Vagina (tissue), 2 donors: ENCODE results near the gene LSM3. TPM values are rescaled to one million over a fixed set of nuclear protein-coding genes. Genes with fewer than 3 reads are reported as not detected.

Source experiments
- DNase-seq, 2 donors: peaks; one replicate each; pipeline ENCODE4 v3.0.0-alpha.2; 2017; ENCODE audit errors: extremely low spot score in 2 of 2
- H3K27ac ChIP-seq: fragments of 200-600 bp; sonication (generic); one replicate; pipeline ENCODE4 v1.5.1; 2019
- H3K27me3 ChIP-seq: fragments of 200-600 bp; sonication (generic); one replicate; pipeline ENCODE4 v1.5.1; 2019
- H3K36me3 ChIP-seq, 2 donors: fragments of 200-600 bp; sonication (generic); one replicate each; pipeline ENCODE4 v1.5.1; 2017 to 2019
- H3K4me1 ChIP-seq: fragments of 200-600 bp; sonication (generic); one replicate; pipeline ENCODE4 v1.5.1; 2019
- H3K4me3 ChIP-seq, 2 donors: fragments of 200-600 bp; sonication (generic); 1 replicate in 1 of 2; 2 replicates in 1 of 2; pipeline ENCODE4 v1.5.1; 2016 to 2019
- H3K9me3 ChIP-seq: fragments of 200-600 bp; sonication (generic); one replicate; pipeline ENCODE4 v1.5.1; 2019
- CTCF ChIP-seq, 3 experiments: fragments of 450-650 bp in 2 of 3; fragments of 200-600 bp in 1 of 3; sonication (generic) in 1 of 3; IDR thresholded peaks; one replicate each; pipeline ENCODE4 v1.5.1; 2017 to 2019; ENCODE audit warnings: antibody characterized with exemption in 3 of 3, mild to moderate bottlenecking in 2 of 3, moderate library complexity in 2 of 3
- POLR2A ChIP-seq, 2 donors: fragments of 450-650 bp; IDR thresholded peaks; one replicate each; pipeline ENCODE4 v1.6.1; 2017; ENCODE audit warnings: antibody characterized with exemption in 2 of 2, mild to moderate bottlenecking in 2 of 2, moderate library complexity in 2 of 2
- POLR2AphosphoS5 ChIP-seq, 2 donors: sonication (generic); formaldehyde crosslinking; IDR thresholded peaks; one replicate each; pipeline ENCODE4 v1.9.0; 2017; ENCODE audit warnings: antibody characterized with exemption in 2 of 2, mild to moderate bottlenecking in 2 of 2, low read depth in 1 of 2; ENCODE audit not compliant: insufficient read depth in 1 of 2
- intact Hi-C: fragments of 100-400 bp; cut with DNase I; formaldehyde crosslinking; loops from one replicate; pipeline ENCODE4 v1.15.1; 2023
- total RNA-seq: library from RNA; depleted of rRNA; stranded (reverse); fragments of >200 nt; gene quantifications from one replicate; pipeline ENCODE4 v1.2.3, GENCODE V29; 2016

The LSM3 gene
- total RNA-seq, 1 donor from 2014 or later = 6.4 TPM

- peaks cover 0 to 36% of the 10 kb centered on the region in 2 donors for H3K36me3 ChIP-seq
- H3K4me1 ChIP-seq = peaks cover 44% of the 10 kb centered on the region
- intact Hi-C loops = no loop called here
- no peaks in the 10 kb centered on the region for H3K27me3 ChIP-seq
- TF ChIP-seq POLR2A (IDR thresholded peaks at IDR 0.05) (no peak), CTCF (IDR thresholded peaks at IDR 0.05) (no peak), POLR2AphosphoS5 (IDR thresholded peaks at IDR 0.05; ENCODE audit: insufficient read depth in 1 of 2, low read depth in 1 of 2) (no peak)
- peak overlapping the region; percentile 81 for H3K27ac ChIP-seq
- no peak for DNase-seq
- H3K4me3 ChIP-seq = no peak overlapping the region
- no peaks in the 10 kb centered on the region for H3K9me3 ChIP-seq
Measured at GRCh38 chr3:14145236-14145635, 33.4 kb upstream of the LSM3 start.

GRCh38 chr3:14145670-14146380, 32.8 kb upstream of the LSM3 start:
- no peaks in the 10 kb centered on the region for H3K27me3 ChIP-seq
- intact Hi-C loops = no loop called here
- peak in 1 of 2 donors; percentile 89 for DNase-seq
- peaks cover 0 to 30% of the 10 kb centered on the region in 2 donors for H3K36me3 ChIP-seq
- peak overlapping the region; percentile 81 for H3K27ac ChIP-seq
- no peaks in the 10 kb centered on the region for H3K9me3 ChIP-seq
- TF ChIP-seq CTCF (IDR thresholded peaks at IDR 0.05) (no peak), POLR2AphosphoS5 (IDR thresholded peaks at IDR 0.05; ENCODE audit: insufficient read depth in 1 of 2, low read depth in 1 of 2) (no peak), POLR2A (IDR thresholded peaks at IDR 0.05) (no peak)
- peaks cover 44% of the 10 kb centered on the region for H3K4me1 ChIP-seq
- no peak overlapping the region for H3K4me3 ChIP-seq

- DNase-seq = peak in 1 of 2 donors; percentile 79
- H3K36me3 ChIP-seq = peaks cover 0 to 35% of the 10 kb centered on the region in 2 donors
- H3K4me1 ChIP-seq = peaks cover 44% of the 10 kb centered on the region
- H3K27me3 ChIP-seq = no peaks in the 10 kb centered on the region
- no peak overlapping the region for H3K4me3 ChIP-seq
- H3K27ac ChIP-seq = peak overlapping the region; percentile 81
- H3K9me3 ChIP-seq = no peaks in the 10 kb centered on the region
- no peak for TF ChIP-seq POLR2AphosphoS5 (IDR thresholded peaks at IDR 0.05; ENCODE audit: insufficient read depth in 1 of 2, low read depth in 1 of 2)
- no peak for TF ChIP-seq POLR2A (IDR thresholded peaks at IDR 0.05)
- TF ChIP-seq CTCF (IDR thresholded peaks at IDR 0.05) = no peak
- intact Hi-C loops = no loop called here
Measured at GRCh38 chr3:14146381-14147065, 32.1 kb upstream of the LSM3 start.

- Histone ChIP-seq H3K36me3 (peaks cover 0 to 40% of the 10 kb centered on the region in 2 donors), H3K27me3 (no peaks in the 10 kb centered on the region), H3K9me3 (no peaks in the 10 kb centered on the region), H3K4me3 (no peak overlapping the region), H3K4me1 (peaks cover 44% of the 10 kb centered on the region), H3K27ac (peak overlapping the region; percentile 42)
- DNase-seq = peak in 1 of 2 donors; percentile 71
- TF ChIP-seq CTCF (IDR thresholded peaks at IDR 0.05) (no peak), POLR2AphosphoS5 (IDR thresholded peaks at IDR 0.05; ENCODE audit: insufficient read depth in 1 of 2, low read depth in 1 of 2) (no peak), POLR2A (IDR thresholded peaks at IDR 0.05) (no peak)
- intact Hi-C loops = no loop called here
Measured at GRCh38 chr3:14147066-14147435, 31.6 kb upstream of the LSM3 start.

- peak in 1 of 2 donors; percentile 65 for DNase-seq
- Histone ChIP-seq H3K4me3 (no peak overlapping the region), H3K9me3 (no peaks in the 10 kb centered on the region), H3K27ac (no peak overlapping the region), H3K4me1 (peaks cover 40% of the 10 kb centered on the region), H3K27me3 (no peaks in the 10 kb centered on the region), H3K36me3 (peaks cover 0 to 40% of the 10 kb centered on the region in 2 donors)
- intact Hi-C loops = no loop called here
- no peak for TF ChIP-seq POLR2AphosphoS5 (IDR thresholded peaks at IDR 0.05; ENCODE audit: insufficient read depth in 1 of 2, low read depth in 1 of 2)
- TF ChIP-seq POLR2A (IDR thresholded peaks at IDR 0.05) = no peak
- no peak for TF ChIP-seq CTCF (IDR thresholded peaks at IDR 0.05)
Measured at GRCh38 chr3:14147617-14148016, 31.0 kb upstream of the LSM3 start.
